Stimulated activated CD8-positive, alpha-beta memory T cell treated with anti-CD3 and anti-CD28 coated beads, Interleukin-2, amount 100 ng/mL, for 48 hours (primary cell): ENCODE measurements around the gene PNPLA3.

Experiments
- DNase-seq, 2 donors: peaks; one replicate each; pipeline ENCODE4 v3.0.0-alpha.2; 2020; ENCODE audit warnings: low read depth in 2 of 2

Gene PNPLA3

DNA sequence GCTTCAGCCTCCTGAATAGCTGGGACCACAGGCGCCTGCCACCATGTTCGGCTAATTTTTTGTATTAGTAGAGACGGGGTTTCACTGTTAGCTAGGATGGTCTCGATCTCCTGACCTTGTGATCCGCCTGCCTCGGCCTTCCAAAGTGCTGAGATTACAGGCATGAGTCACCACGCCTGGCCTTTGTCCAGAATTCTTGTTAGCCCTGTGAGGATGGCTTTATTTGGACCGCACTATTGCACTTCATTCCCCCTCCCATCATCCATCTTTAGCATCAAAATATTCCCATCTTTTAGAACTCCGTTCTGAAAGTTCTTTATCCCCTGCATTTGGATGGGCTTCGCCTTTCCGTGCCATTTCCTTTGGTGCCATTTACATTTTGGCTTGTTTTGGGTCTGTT, 34.3 kb downstream of the PNPLA3 start:
- DNase-seq: no peak

GRCh38 chr22:43964314-43964857, 40.8 kb downstream of the PNPLA3 start:
- no peak for DNase-seq

DNA sequence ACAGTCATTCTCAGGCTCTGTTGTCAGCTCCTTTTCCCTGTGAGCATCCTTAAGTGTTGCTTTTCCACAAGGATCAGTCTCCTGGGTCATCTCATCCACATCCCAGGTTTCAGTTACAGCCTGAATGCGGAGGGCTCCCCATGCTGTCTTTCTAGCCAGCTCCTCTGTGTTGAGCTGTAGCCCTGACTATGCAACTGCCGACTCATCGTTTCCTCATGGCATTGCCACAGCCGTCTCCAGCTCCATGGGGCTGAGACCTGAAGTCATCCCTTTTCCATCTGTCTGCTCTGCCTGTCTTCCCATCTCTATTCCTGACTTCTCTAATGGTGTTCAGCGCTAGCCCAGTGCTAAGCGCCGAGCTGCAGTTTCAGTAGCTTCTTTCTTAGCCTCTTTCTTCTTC, 43.5 kb downstream of the PNPLA3 start:
- no peak for DNase-seq

DNA sequence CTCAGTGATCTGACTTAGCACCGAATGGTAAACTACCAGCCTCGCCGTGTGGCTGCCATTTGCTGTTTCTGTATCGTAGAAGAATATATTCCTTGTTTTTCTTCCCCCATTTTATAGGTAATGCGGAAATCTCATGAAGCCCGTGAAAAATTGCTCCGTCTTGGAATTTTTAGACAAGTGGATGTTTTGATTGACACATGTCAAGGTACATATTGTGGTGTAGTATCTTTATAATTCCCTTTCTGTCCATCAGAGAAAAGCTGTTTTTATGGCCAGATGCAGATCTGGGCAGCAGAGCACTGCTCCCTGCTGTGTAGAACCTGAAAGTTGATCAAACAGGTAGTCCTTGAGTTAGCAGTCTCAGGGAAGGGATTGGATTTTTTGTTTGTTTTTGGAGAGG, 45.0 kb downstream of the PNPLA3 start:
- DNase-seq: no peak

- no peak for DNase-seq
These were observed 45.6 kb downstream of the PNPLA3 start for GRCh38 chr22:43969021-43969878.

DNA sequence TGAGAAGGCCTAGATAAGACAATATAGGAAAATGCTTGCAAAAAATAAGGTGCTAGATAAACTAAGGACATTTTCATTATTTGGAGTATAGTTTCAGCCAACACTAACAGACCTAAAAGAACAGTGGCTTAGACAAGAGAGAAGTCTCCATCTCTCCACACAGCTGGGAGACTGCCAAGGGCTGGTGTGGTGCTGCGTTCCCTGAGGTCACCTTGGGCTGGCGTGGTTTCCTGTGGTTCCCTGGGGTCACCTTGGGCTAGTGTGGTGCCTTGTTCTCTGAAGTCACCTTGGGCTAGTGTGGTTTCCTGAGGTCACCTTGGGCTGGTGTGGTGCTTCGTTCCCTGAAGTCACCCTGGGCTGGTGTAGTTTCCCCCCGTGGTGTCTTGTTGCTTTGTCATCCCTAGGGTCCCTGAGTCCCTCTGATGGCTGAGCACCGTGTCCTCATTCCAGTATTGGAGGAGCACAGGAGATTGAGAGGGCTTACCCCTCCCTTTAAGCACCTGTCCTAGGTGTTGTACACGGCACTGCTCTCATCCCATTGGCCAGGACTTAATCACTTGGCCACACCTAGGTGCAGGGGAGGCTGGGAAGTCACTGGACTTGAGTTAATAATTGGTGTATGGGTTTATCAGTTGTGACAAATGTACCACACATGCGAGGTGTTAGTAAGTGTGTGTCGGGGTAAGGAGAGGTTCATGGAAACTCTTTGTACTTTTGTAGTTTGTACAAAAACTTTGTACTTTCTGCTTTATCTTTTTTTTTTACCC, 46.6 kb downstream of the PNPLA3 start:
- no peak for DNase-seq

DNA sequence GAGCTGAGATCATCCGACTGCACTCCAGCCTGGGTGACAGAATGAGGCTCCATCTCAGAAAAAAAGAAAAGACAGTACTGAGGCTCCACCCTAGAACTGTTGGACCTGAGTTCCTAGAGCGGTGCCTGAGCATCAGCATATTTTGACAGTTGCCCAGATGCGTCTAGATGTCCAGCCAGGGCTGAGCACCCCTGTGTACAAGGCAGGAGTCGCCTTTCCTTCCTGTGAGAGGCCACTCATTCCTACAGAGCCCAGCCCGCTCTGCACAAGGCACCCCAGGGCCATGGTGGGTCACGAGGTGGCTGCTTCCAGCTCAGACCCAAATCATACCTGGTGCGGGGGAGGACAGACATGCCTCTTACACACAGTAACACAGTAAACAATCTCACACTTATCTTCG, 47.5 kb downstream of the PNPLA3 start:
- no peak for DNase-seq

DNA sequence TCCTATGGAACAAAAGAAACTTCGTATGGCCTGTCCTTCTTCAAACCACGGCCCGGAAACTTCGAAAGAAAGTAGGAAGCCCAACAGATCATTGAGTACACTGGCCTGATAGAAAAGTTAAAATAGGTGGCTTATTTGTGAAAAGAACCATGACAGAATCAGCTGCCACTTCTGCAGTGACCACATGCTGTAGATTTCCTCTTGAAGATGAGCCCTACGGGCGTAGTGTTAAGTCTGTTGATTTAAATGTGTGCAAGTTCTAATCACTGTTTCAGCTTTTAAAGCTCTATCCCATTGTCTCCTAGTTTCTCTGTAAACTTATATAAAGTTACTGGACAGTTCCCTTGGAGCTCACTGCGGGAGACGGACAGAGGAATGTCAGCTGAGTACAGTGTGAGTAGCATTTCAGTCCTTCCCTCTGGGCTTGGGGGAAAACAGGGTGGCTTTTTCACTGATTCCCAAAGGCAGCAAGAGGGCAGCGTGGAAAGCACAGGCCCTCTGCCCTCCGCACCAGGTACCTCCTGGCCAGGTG, 49.4 kb downstream of the PNPLA3 start:
- DNase-seq: no peak

GRCh38 chr22:43974028-43974545, 50.5 kb downstream of the PNPLA3 start:
- no peak for DNase-seq

DNA sequence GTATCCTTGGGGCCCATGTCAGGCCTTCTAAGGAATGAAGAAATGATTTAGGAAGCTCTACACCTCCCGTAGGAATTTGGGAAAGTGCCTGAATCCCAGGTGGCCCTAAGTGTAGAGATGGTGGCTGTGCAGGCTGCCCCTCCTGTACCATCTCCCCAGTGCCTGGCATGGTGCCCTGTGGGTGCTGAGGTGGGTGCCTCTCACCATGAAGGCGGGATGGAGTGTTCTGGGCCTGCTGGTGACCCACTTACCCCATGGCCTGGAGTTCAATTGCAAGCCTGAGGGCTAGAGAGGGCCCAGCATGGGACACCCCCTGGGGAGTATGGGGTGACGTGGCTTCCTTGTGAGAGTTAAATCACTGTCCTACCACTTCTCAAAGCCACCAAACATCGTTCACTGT, 51.4 kb downstream of the PNPLA3 start:
- DNase-seq: no peak

GRCh38 chr22:43976861-43977795, 53.5 kb downstream of the PNPLA3 start:
- no peak for DNase-seq

- DNase-seq: no peak
These were observed 55.0 kb downstream of the PNPLA3 start for GRCh38 chr22:43978558-43978957.

DNA sequence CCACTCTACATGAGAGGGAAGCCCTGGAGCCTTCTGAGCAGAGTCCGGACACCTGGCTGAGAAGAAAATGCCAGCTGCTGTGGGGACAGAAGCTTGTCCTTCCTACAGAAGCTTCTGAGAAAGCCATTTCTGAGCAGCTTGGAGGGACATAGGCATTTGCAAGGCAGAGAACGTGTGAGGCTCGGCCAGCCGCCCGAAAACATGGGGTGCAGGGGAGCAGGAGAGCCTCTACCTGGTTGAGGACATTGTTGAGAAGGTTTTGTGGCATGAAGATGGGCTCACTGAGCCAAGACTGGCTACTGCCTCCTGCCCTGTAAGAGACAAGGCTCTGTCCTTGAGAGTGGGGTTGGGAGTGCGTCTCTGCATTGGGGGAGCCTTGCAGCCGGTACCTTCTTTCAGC, 57.0 kb downstream of the PNPLA3 start:
- no peak for DNase-seq

DNA sequence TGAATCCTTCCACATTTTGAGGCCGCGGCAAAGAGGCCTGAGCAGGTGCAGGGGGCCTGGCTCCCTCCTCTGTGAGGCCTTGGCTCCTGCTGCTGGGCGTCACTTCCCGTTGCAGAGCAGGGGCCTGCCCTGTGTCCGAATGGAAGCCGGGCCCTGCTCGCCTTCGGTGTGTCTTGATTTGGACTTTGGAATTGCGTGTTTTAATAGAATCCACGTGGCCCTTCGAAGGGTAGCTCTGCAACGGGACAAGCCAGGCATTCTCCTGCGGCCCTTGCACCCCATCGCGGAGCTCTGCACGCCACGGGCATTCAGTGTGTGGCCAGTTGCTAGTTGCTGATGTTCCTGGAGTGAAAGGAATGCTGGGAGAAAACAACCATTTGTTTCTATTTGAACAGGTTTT, 57.4 kb downstream of the PNPLA3 start:
- no peak for DNase-seq

DNA sequence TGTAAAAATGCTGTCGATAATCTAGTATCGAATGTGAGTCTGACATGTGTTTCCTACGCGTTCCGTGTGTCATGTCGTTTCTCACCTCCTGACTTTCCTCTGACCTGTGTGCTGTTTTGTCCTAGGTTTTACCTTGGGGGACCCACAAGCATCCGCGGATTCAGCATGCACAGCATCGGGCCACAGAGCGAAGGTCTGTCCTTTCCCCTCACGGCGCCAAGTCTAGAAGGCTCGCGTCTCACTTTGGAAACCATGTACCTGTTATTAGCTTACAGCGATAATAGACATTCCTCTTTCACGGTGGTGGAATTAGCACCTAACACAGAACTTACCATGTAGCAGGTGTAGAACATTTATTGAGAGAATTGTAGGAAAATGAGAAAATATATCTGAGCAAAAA, 60.2 kb downstream of the PNPLA3 start:
- no peak for DNase-seq

GRCh38 chr22:43985532-43985931, 61.9 kb downstream of the PNPLA3 start:
- DNase-seq: no peak

GRCh38 chr22:43988116-43988820, 64.7 kb downstream of the PNPLA3 start:
- no peak for DNase-seq

DNA sequence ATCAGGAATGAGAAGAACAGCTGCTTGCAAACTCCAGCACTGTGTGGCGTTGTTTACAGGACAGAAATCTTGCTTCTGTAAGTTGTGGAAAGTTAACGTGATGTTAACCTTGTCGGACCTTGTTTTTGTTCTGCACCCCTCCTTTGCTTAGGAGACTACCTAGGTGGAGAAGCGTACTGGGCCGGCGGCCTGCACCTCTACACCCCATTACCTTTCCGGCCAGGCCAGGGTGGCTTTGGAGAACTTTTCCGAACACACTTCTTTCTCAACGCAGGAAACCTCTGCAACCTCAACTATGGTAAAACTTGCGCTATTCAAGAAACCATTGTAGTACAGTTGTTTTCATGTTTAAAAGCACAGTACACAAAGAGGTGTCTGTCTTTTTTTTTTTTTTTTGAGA, 65.4 kb downstream of the PNPLA3 start:
- DNase-seq: no peak

DNA sequence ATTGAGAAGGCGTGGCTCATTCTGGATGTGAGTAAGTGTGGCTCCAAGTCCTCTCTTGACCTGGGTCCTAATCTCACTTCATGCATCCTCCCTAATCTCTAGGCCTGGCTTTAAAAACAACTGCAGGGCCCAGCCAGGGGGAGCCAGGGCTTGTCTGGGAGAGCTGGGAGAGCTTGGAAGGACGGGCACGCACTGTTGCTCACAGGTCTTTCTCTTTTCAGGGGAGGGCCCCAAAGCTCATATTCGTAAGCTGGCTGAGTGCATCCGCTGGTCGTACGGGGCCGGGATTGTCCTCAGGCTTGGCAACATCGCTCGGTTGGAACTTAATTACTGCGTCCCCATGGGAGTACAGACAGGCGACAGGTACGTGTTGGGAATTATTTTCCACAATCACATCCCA, 66.4 kb downstream of the PNPLA3 start:
- DNase-seq: no peak

DNA sequence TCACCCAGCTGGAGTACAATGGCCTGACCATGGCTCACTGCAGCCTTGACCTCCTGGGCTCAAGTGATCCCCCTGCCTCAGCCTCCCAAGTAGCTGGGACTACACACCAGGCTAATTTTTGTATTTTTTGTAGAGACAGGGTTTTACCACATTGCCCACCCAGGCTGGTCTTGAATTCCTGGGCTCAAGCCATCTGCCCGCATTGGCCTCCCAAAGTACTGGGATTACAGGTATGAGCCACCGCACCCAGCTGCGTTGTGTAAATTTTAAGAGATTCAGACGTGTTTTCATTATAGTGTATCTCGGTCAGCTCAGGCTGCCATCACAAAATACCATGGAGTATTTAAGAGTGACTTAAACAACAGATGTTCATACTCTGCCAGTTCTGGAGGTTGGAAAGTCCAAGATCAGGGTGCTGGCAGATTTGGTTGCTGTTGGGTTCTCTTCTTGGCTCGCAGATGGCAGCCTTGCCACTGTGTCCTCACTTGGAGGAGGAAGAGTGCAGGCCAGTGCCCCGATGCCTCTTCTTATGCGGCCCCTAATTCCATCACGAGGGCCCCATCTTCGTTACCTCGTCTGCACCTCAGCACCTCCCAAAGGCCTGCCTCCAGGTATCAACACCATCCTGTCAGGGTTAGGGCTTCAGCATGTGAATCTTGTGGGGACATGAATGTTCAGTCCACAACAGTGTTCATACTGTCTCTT, 67.9 kb downstream of the PNPLA3 start:
- DNase-seq: no peak
